GM12875 (cell line): Measurements from ENCODE around the gene NR4A1.

Experiments
- H3K4me3 ChIP-seq: one replicate; pipeline ENCODE4 v1.5.1; 2011; ENCODE audit warnings: low read depth, low read length, control low read depth
- CTCF ChIP-seq: IDR thresholded peaks from 2 replicates; pipeline ENCODE4 v1.5.1; 2011; ENCODE audit warnings: low read depth, mild to moderate bottlenecking, control low read depth, inconsistent platforms, low read length, moderate library complexity, borderline replicate concordance; ENCODE audit not compliant: insufficient read depth

Gene NR4A1

GRCh38 chr12:52035926-52036325 is 15.3 kb upstream of the NR4A1 start:
- no peak for TF ChIP-seq CTCF
- no peak overlapping the region for H3K4me3 ChIP-seq

DNA sequence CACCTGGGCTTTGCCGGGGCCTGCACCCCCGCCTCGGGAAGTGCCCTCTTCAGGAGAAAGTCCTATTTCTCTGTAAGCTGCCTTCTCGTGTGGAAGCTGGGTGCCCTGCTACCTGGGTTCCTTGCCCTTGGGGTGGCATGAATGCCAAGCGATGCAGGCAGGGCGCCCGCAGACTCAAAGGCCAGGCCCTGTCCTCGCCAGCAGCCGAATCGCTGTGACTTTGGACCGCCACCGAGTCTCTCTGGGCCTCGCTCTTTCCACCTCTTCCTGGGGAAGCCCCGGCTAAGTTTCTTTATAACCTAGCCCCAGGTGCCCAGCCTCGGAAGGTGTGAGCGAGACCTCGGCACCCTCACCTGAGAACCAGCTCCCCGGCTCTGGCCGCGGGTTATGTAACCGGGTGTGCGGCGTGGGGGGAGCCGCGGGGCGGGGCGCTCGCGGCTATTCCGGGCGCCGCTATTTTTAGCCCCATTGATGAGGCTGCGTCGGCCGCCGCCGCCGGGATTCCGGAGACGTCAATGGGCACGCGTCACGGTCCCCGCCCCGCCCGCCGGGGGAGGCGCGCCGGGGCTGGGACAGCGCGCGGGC is 14.6 kb upstream of the NR4A1 start:
- peak overlapping the region; percentile 36 for H3K4me3 ChIP-seq

GRCh38 chr12:52037248-52037861 is 13.9 kb upstream of the NR4A1 start:
- H3K4me3 ChIP-seq: peak overlapping the region; percentile 45
- TF ChIP-seq CTCF: no peak

More for the DNA sequence above, 14.6 kb upstream of the NR4A1 start:
- no peak for TF ChIP-seq CTCF

DNA sequence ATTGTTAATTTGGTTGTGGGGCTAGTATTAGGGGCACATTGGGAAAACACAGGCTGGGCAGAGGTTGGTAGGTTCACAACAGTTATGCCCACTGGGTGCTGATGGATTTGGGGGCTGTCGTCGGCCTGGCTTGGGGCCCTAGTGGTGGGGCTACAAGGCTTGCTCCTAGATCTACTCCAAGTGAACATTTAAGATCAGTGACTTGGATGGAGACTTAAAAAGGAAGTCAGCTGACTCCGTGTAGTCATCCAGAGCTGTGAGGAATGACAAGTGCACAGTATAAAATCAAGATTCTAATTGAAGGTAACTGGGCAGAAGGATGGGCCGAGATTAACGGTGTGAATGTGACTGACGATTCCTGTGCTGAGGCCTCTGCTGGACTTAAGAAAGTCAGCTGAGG is 12.8 kb upstream of the NR4A1 start:
- no peak overlapping the region for H3K4me3 ChIP-seq
- TF ChIP-seq CTCF: no peak

GRCh38 chr12:52041035-52041434 is 10.2 kb upstream of the NR4A1 start:
- no peak for TF ChIP-seq CTCF
- H3K4me3 ChIP-seq: no peak overlapping the region

DNA sequence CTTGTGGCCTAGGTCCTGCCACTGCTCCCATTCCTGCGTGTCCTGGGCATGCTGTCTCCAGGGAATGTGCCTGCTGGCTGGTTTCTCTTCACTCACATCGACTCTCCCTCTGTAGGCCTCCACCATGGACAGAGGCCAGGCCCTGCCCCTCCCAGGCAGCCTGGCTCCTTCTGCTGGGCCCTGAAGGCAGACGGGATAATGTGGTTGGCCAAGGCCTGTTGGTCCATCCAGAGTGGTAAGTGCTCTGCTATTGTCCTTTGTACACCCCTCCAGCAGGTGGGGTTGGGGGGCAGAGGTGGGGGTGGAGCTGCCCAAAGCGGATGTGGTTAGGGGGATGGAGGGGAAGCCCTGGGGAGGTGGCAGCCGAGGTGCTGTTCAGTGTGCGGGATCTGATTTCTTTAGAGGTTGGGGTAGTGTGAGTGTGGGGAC is 9.5 kb upstream of the NR4A1 start:
- TF ChIP-seq CTCF: peak; percentile 30; the same call in 1 of the 2 replicates
- H3K4me3 ChIP-seq: peak overlapping the region; percentile 21
